H1 (cell line): ENCODE results near the gene ABI3. TPM values are rescaled to one million over a fixed set of nuclear protein-coding genes. Genes with fewer than 3 reads are reported as not detected.

Source experiments
- CTCF ChIA-PET: fragments of 300-600 bp; sonication (Branson Sonifier 250); formaldehyde crosslinking; loops from one replicate; lab custom pipeline; 2021; ENCODE audit not compliant: partially characterized antibody; lab: Charles Lee
- POLR2A ChIA-PET: fragments of 300-600 bp; sonication (Branson Sonifier 250); formaldehyde crosslinking; loops from one replicate; lab custom pipeline; 2021; ENCODE audit warnings: inconsistent platforms; ENCODE audit not compliant: partially characterized antibody; lab: Charles Lee
- DNase-seq, 2 experiments: peaks; one replicate each; pipeline versions ENCODE4 v3.0.0 to v3.0.0-alpha.2; 2010 to 2022; ENCODE audit warnings: low spot score in 2 of 2, low read depth in 1 of 2, mixed read lengths in 1 of 2
- FAIRE-seq: peaks from 2 replicates; lab custom pipeline; 2011; peaks lifted over from hg19 to GRCh38; lab: Jason Lieb, UNC
- H2AFZ ChIP-seq: 2 replicates; pipeline ENCODE4 v1.8.1; 2012; ENCODE audit warnings: low read length, inconsistent platforms
- H2AK5ac ChIP-seq: 2 replicates; pipeline ENCODE4 v1.6.1; 2013; ENCODE audit warnings: low read depth, low read length
- H2BK120ac ChIP-seq: replicated peaks from 2 replicates; pipeline ENCODE3; 2013; ENCODE audit warnings: low read depth, low read length, inconsistent platforms
- H2BK12ac ChIP-seq: 2 replicates; pipeline ENCODE4 v1.6.1; 2013; ENCODE audit warnings: low read depth, low read length
- H2BK15ac ChIP-seq: 2 replicates; pipeline ENCODE4 v1.6.1; 2013; ENCODE audit warnings: low read length
- H2BK20ac ChIP-seq: 2 replicates; pipeline ENCODE4 v1.6.1; 2013; ENCODE audit warnings: low read length
- H2BK5ac ChIP-seq: 2 replicates; pipeline ENCODE4 v1.6.1; 2013; ENCODE audit warnings: low read depth, low read length
- H3K14ac ChIP-seq: 2 replicates; pipeline ENCODE4 v1.6.1; 2013; ENCODE audit warnings: inconsistent platforms; ENCODE audit not compliant: insufficient read length
- H3K18ac ChIP-seq: 2 replicates; pipeline ENCODE4 v1.6.1; 2013; ENCODE audit warnings: low read length; ENCODE audit errors: extremely low read depth
- H3K23ac ChIP-seq: 2 replicates; pipeline ENCODE4 v1.6.1; 2013; ENCODE audit warnings: inconsistent platforms; ENCODE audit not compliant: insufficient read length
- H3K23me2 ChIP-seq: 2 replicates; pipeline ENCODE4 v1.6.1; 2013; ENCODE audit warnings: low read depth, low read length
- H3K27ac ChIP-seq: 2 replicates; pipeline ENCODE4 v1.6.1; 2011; ENCODE audit warnings: low read depth, low read length, inconsistent platforms
- H3K27me3 ChIP-seq, 4 experiments: replicated peaks in 1 of 4; 1 replicate in 1 of 4; 2 replicates in 3 of 4; pipeline versions ENCODE4 v1.6.1 to v1.8.1; 2011 to 2013; ENCODE audit warnings: low read length in 3 of 4, mild to moderate bottlenecking in 3 of 4, inconsistent platforms in 2 of 4, mixed read lengths in 2 of 4, moderate library complexity in 1 of 4; ENCODE audit not compliant: control insufficient read depth in 3 of 4, insufficient read depth in 3 of 4; ENCODE audit errors: extremely low read depth in 1 of 4
- H3K36me3 ChIP-seq, 4 experiments: 2 replicates each; pipeline versions ENCODE4 v1.6.1 to v1.8.1; 2011 to 2013; ENCODE audit warnings: mild to moderate bottlenecking in 4 of 4, low read length in 3 of 4, moderate library complexity in 2 of 4, control low read depth in 1 of 4, inconsistent platforms in 1 of 4; ENCODE audit not compliant: insufficient read depth in 4 of 4, control insufficient read depth in 2 of 4
- H3K4ac ChIP-seq: replicated peaks from 2 replicates; pipeline ENCODE3; 2013; ENCODE audit warnings: low read length, low read depth, mixed read lengths, inconsistent platforms; ENCODE audit not compliant: insufficient read length
- H3K4me1 ChIP-seq, 4 experiments: replicated peaks in 1 of 4; 1 replicate in 1 of 4; 2 replicates in 3 of 4; pipeline versions ENCODE4 v1.6.1 to v1.8.1; 2011 to 2013; ENCODE audit warnings: low read length in 3 of 4, inconsistent platforms in 2 of 4, mixed read lengths in 1 of 4; ENCODE audit not compliant: insufficient read depth in 4 of 4, control insufficient read depth in 3 of 4
- H3K4me2 ChIP-seq, 2 experiments: 2 replicates each; pipeline versions ENCODE4 v1.6.1 to v1.8.1; 2011 to 2013; ENCODE audit warnings: low read depth in 2 of 2, low read length in 2 of 2, control low read depth in 1 of 2, inconsistent platforms in 1 of 2, mild to moderate bottlenecking in 1 of 2; ENCODE audit not compliant: insufficient read depth in 1 of 2
- H3K4me3 ChIP-seq, 4 experiments: fragments of 200-600, 300-600 bp in 1 of 4; sonication (generic), shearing (Covaris generic), sonication (Bioruptor Twin) in 1 of 4; 2 replicates each; pipeline versions ENCODE4 v1.5.1 to v1.8.1; 2011 to 2016; ENCODE audit warnings: low read length in 4 of 4, low read depth in 3 of 4, control low read depth in 2 of 4, inconsistent platforms in 2 of 4, mild to moderate bottlenecking in 2 of 4, mixed read lengths in 1 of 4, moderate library complexity in 1 of 4; ENCODE audit not compliant: insufficient read depth in 2 of 4; ENCODE audit errors: extremely low read depth in 1 of 4
- H3K56ac ChIP-seq: replicated peaks from 2 replicates; pipeline ENCODE3; 2013; ENCODE audit warnings: low read depth, mild to moderate bottlenecking, mixed read lengths, low read length, inconsistent platforms; ENCODE audit not compliant: insufficient read length
- H3K79me1 ChIP-seq: 2 replicates; pipeline ENCODE4 v1.6.1; 2013; ENCODE audit warnings: low read depth, low read length, control low read depth
- H3K79me2 ChIP-seq, 2 experiments: 2 replicates each; pipeline versions ENCODE4 v1.6.1 to v1.8.1; 2012 to 2013; ENCODE audit warnings: low read length in 2 of 2, mild to moderate bottlenecking in 2 of 2, inconsistent platforms in 1 of 2; ENCODE audit not compliant: insufficient read depth in 2 of 2, control insufficient read depth in 1 of 2
- H3K9ac ChIP-seq, 4 experiments: replicated peaks in 1 of 4; 1 replicate in 1 of 4; 2 replicates in 3 of 4; pipeline versions ENCODE4 v1.6.1 to v1.8.1; 2011 to 2013; ENCODE audit warnings: low read depth in 3 of 4, low read length in 3 of 4, control low read depth in 2 of 4, mild to moderate bottlenecking in 2 of 4, moderate library complexity in 2 of 4, inconsistent platforms in 1 of 4; ENCODE audit errors: extremely low read depth in 1 of 4
- H3K9me3 ChIP-seq, 2 experiments: 2 replicates each; pipeline versions ENCODE4 v1.6.1 to v1.8.1; 2012 to 2013; ENCODE audit warnings: mild to moderate bottlenecking in 2 of 2, moderate library complexity in 2 of 2, control low read depth in 1 of 2, inconsistent platforms in 1 of 2, low read depth in 1 of 2, low read length in 1 of 2, mixed read lengths in 1 of 2; ENCODE audit not compliant: insufficient read depth in 2 of 2
- H4K20me1 ChIP-seq, 2 experiments: replicated peaks in 1 of 2; 2 replicates each; pipeline versions ENCODE3 to v1.8.1; 2011 to 2013; ENCODE audit warnings: inconsistent platforms in 2 of 2, low read length in 2 of 2, mild to moderate bottlenecking in 1 of 2; ENCODE audit not compliant: insufficient read depth in 2 of 2, control insufficient read depth in 1 of 2
- H4K5ac ChIP-seq: 2 replicates; pipeline ENCODE4 v1.6.1; 2013; ENCODE audit warnings: low read length, low read depth, mixed read lengths, inconsistent platforms; ENCODE audit not compliant: insufficient read length
- H4K8ac ChIP-seq: 2 replicates; pipeline ENCODE4 v1.8.0; 2013; ENCODE audit warnings: mild to moderate bottlenecking, moderate library complexity, low read length, inconsistent platforms; ENCODE audit not compliant: insufficient read depth; ENCODE audit errors: extremely low read depth
- H4K91ac ChIP-seq: replicated peaks from 2 replicates; pipeline ENCODE3; 2013; ENCODE audit warnings: low read length, mixed read lengths, inconsistent platforms; ENCODE audit not compliant: insufficient read length
- CBX5 ChIP-seq: fragments of 300-800, 300-1000 bp; sonication (generic); IDR thresholded peaks from 2 replicates; pipeline ENCODE4 v1.7.1; 2016; ENCODE audit warnings: antibody characterized with exemption, low read length, low read depth
- RAD21 ChIP-seq, 2 experiments: IDR thresholded peaks in 1 of 2; conservative IDR thresholded peaks in 1 of 2; 2 replicates each; pipeline ENCODE4 v1.6.1; 2011; ENCODE audit warnings: low read depth in 2 of 2, low read length in 2 of 2, improper control_type of control experiment in 1 of 2, inconsistent platforms in 1 of 2, mild to moderate bottlenecking in 1 of 2, moderate library complexity in 1 of 2
- SRF ChIP-seq: IDR thresholded peaks from 2 replicates; pipeline ENCODE4 v1.6.1; 2011; ENCODE audit warnings: mild to moderate bottlenecking, low read depth, low read length, moderate library complexity
- WGBS, 2 experiments: shearing (Covaris generic) in 1 of 2; methylation state at CpG; one replicate each; pipeline versions ENCODE4 v1.1.6 to v1.1.7; 2013 to 2015; ENCODE audit warnings: low lambda C conversion rate in 2 of 2, mixed read lengths in 2 of 2, inconsistent platforms in 1 of 2, low coverage in 1 of 2, missing lambda C conversion rate in 1 of 2; ENCODE audit not compliant: insufficient replicate concordance in 2 of 2, insufficient coverage in 1 of 2, insufficient read length in 1 of 2; ENCODE audit errors: extremely low coverage in 1 of 2, missing lambda C conversion rate in 1 of 2; 5-methylcytosine and 5-hydroxymethylcytosine counted together
- polyA plus RNA-seq, 7 experiments: library from polyadenylated mRNA; depleted of rRNA in 3 of 7; stranded (reverse) in 5 of 7; unstranded in 2 of 7; fragments of >200 nt in 5 of 7; fragments of 200-250 nt in 2 of 7; gene quantifications; 1 replicate in 5 of 7; 2 replicates in 1 of 7; 4 replicates in 1 of 7; pipeline versions ENCODE4 v1.2.1 to v1.2.3, GENCODE V29; 2011 to 2013; ENCODE audit warnings: missing spikeins in 2 of 7, mixed read lengths in 2 of 7
- total RNA-seq: library from RNA; stranded (reverse); fragmentation: NEBNext Ultra II Directional; extraction: Animal tissue kit (Norgen Biotek cat#: 25700); gene quantifications from 2 replicates; pipeline ENCODE4 v1.2.1, GENCODE V29; 2021

Gene ABI3
- total and polyA plus RNA-seq, 2 of the 8 experiments (the other 6 are each of a cell fraction or from before 2014, with no cell fraction given), result 1.3 to 2.5 TPM

DNA sequence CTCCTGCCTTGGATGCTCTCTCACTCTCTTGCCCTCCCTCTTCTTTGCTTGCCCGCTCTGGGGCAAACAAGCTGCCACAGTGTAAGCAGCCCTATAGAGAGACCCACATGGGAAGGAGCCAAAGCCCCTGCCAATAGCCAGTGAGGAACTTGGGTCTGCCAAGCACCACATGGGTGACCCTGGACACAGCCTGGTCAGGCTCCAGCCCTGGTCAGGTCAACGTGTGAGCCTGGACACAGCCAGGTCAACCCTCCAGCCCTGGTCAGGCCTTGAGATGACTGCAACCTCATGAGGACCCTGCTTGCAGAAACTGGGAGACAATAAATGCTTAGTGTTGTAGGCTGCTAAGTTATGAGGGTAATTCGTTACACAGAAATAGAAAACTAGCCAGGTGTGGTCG lies 34.3 kb downstream of the ABI3 start:
- Histone ChIP-seq H4K5ac (no peak overlapping the region), H2BK20ac (no peak overlapping the region), H3K23ac (no peak overlapping the region), H3K79me2 (no peaks in the 10 kb centered on the region), H3K9ac (no peak overlapping the region), H4K20me1 (no peaks in the 10 kb centered on the region), H3K27me3 (no peaks in the 10 kb centered on the region), H2BK15ac (no peak overlapping the region), H3K4me2 (no peak overlapping the region), H3K18ac (no peak overlapping the region), H2AFZ (no peak overlapping the region), H2BK12ac (no peak overlapping the region), H3K36me3 (no peaks in the 10 kb centered on the region), H4K91ac (no peak overlapping the region), H3K27ac (no peak overlapping the region), H3K9me3 (no peaks in the 10 kb centered on the region), H3K56ac (no peak overlapping the region), H3K14ac (no peak overlapping the region), H3K4me1 (no peaks in the 10 kb centered on the region; a peak in 1 of 7 replicates), H3K23me2 (no peaks in the 10 kb centered on the region), H3K79me1 (no peaks in the 10 kb centered on the region), H2AK5ac (no peak overlapping the region), H4K8ac (no peak overlapping the region), H2BK120ac (no peak overlapping the region), H3K4me3 (no peak overlapping the region), H2BK5ac (no peak overlapping the region), H3K4ac (no peak overlapping the region)
- DNase-seq (no peak), FAIRE-seq (no peak)
- POLR2A ChIA-PET, result no interaction called here
- CTCF ChIA-PET, result interaction anchor here (1.4 to 2.7 kb wide), 2 partner anchors 9 to 17 kb away, joined by 3 to 7 read pairs; no protein-coding TSS in a partner anchor
- TF ChIP-seq SRF (no peak), CBX5 (no peak), RAD21 (IDR thresholded peaks at IDR 0.05 in 1 of 2, conservative IDR thresholded peaks at IDR 0.05 in 1 of 2; ENCODE audit: low read depth in 2 of 2, low read length in 2 of 2) (no peak)
- WGBS, 2 experiments, result 89% methylated on average over 4 of the region's 4 CpGs; no CpG with 5 or more reads in 1 of the 2 experiments
